Measurements from ENCODE around the gene TTC32.

TTC32 gene

GRCh38 chr2:19878268-19879046 lies 23.3 kb downstream of the TTC32 start:
- no peak for DNase-seq (ENCODE audit: low read depth in 2 of 2)

- DNase-seq (ENCODE audit: low read depth in 2 of 2), result no peak
These were observed 25.0 kb downstream of the TTC32 start for GRCh38 chr2:19876751-19877150.

GRCh38 chr2:19875280-19875679 lies 26.5 kb downstream of the TTC32 start:
- DNase-seq (ENCODE audit: low read depth in 2 of 2), result no peak

DNA sequence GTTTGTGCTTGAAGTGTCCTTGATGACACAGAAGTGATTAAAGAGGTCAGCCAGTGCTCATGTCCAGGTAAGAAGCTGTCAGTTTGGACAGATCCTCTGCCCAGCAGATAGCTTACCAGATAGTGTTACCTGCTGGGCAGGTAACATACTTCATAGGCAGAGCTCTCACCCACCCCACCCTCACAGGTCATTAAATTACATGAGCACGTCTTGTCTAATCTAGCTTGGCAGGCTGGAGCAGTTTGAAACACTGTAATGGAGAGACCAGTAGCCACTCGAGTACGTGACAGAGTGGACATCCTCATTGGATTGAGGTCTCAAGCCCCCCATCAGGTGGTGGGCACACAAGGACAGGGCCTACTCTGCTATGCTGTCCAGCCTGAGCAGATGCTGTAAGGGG lies 27.1 kb downstream of the TTC32 start:
- DNase-seq (ENCODE audit: low read depth in 2 of 2), result no peak

GRCh38 chr2:19873014-19873413 lies 28.8 kb downstream of the TTC32 start:
- DNase-seq (ENCODE audit: low read depth in 2 of 2), result no peak

- no peak for DNase-seq (ENCODE audit: low read depth in 2 of 2)
These were observed 29.5 kb downstream of the TTC32 start for GRCh38 chr2:19872302-19872701.

- DNase-seq (ENCODE audit: low read depth in 2 of 2), result no peak
These were observed 29.9 kb downstream of the TTC32 start for GRCh38 chr2:19871836-19872235.

DNA sequence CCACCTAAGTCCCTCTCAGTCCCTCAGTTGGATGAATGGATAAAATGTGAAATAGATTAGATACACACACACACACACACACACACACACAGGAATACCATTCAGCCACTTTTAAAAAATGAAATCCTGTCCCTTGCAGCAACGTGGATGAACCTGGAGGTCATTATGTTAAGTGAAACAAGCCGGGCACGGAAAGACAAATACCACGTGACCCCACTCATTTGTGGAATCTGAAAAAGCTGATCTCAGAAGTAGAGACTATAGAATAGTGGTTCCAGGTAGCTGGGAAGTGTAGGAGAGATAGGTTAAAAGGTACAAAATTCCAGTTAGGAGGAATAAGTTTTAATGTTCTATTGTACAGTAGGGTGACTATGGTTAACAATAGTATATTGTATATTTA lies 31.0 kb downstream of the TTC32 start:
- DNase-seq (ENCODE audit: low read depth in 2 of 2), result no peak

- DNase-seq (ENCODE audit: low read depth in 2 of 2), result no peak
These were observed 32.8 kb downstream of the TTC32 start for GRCh38 chr2:19868701-19869580.

GRCh38 chr2:19868224-19868623 lies 33.6 kb downstream of the TTC32 start:
- DNase-seq (ENCODE audit: low read depth in 2 of 2), result no peak

DNA sequence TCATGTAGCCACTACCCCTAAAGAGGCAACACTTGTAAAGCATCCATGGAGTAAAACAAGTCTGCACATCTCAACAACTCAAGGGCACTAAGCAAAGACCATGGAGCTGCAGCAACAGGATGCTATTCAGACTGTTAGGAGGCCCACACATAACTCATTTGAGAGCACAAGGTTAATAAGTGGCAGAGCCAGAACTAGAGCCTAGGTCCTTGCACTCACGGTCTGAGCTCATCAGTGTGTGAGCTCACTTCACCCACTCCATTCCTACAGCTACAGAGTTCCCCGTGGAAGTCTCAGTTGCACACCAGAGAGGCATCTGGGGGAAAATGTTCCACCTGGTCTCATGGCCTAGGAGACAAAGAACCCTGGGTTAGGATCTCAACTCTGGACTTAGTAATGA lies 35.0 kb downstream of the TTC32 start:
- DNase-seq (ENCODE audit: low read depth in 2 of 2), result no peak

GRCh38 chr2:19865151-19865550 lies 36.6 kb downstream of the TTC32 start:
- no peak for DNase-seq (ENCODE audit: low read depth in 2 of 2)

DNA sequence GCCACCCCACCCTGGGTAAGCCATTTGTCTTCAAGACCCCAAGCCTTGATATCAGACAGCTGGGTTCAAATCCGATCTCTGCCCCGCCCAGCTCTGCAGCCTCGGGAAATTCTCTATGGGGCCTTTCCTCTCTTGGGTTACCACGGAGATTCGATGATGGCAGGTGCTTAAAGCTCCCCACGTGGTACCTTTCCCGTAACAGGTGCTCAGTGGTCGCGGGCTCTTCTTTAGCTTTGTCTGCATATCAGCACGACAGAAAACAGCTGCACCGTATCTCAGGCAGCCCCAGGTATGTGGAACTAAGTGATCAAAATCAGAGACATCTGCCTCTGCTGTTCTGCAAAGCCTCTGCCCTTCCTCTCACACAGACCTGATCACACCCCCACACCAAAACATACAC lies 37.4 kb downstream of the TTC32 start:
- no peak for DNase-seq (ENCODE audit: low read depth in 2 of 2)

DNA sequence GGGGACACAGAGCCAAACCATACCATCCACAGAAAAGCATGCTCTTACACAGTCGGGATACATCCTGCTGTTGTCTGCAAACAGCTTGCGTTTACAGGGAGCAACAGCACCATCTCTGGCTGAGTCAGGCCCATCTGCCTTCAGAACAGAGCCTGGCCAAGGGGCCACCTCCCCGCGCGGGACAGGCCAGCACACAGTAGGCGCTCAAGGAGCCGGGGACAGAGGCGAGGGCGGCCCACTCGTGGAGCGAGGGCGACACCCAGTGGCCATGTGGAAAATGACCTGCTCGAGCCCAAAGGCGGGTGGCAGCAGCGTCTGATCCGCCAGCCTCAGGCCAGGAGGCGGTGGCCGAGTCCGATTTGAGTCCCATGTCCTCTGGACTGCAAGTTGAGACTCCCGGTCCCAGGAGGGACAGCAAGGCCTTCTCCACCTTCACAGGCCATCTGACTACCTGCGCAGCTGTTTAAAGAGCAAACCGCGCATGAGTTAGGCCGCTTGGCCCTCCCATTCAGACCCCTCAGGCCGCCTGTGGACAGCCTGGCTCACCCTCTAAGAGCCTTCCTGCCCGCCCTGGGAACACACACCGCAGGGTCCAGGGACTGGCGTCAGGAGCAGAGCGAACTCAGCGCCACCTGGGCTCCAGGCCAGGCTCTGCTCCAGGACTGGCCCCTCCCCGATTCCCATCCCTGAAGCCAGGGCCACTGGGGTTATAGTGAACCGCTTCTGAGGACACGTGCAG lies 38.3 kb downstream of the TTC32 start:
- DNase-seq (ENCODE audit: low read depth in 2 of 2), result peak; percentile 12 to 15

DNA sequence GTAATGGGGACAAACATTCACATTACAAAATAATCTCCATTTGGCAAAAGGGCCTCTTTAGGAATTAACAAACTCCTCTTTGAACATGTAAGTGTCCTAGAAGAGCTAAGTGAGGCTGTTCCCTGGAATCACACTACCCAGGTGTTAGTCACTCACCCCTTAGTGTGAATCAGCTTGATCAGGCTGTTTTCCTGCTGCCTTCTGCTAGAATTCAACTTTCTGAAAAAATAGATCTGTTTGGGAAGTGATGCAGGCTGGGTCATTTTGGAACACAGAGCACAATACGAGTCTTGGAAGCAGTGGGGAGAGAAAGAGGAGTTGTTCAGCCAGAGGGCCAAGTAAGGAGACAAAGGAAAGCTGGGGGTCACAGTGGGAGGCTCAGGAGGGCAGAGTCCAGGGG lies 40.0 kb downstream of the TTC32 start:
- DNase-seq (ENCODE audit: low read depth in 2 of 2), result no peak

GRCh38 chr2:19860022-19860421 lies 41.8 kb downstream of the TTC32 start:
- no peak for DNase-seq (ENCODE audit: low read depth in 2 of 2)

DNA sequence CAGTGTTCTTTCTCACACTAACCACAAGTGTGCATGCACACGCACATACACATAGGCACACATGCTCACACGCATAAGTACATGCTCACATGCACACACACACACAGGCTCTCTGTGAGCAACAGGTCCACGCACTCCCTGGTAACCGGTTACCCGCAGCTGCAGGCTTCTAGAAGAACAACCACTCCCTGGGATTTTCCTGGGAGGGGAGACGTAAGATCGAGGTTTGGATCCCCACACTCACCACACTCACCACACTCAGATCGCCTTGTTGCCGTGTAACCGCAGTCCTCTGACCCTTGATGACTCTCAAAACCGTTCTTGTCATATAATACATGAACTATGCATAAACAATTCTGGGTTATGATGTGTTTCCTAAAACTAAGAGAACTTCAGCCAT lies 42.2 kb downstream of the TTC32 start:
- DNase-seq (ENCODE audit: low read depth in 2 of 2), result no peak

DNA sequence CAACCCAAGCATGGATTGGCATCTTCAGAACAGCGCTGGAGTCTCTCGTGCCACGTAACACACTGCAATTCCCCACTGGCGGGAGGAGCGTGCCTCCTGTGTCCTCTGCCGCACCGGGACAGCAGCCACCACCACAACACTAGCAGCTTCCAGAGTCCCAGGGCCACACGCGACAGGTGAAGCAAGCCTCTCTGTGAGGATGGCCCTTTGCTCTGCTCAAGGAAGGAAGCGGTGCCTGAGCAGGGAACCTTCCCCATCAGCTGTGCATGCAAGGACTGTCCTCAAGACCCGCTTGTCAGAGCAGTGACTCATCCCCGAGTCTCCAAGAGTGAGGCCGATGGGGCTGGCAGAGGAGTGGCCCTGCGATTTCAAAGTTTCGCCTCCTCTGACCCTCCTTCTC lies 44.0 kb downstream of the TTC32 start:
- no peak for DNase-seq (ENCODE audit: low read depth in 2 of 2)

- DNase-seq (ENCODE audit: low read depth in 2 of 2), result no peak
These were observed 44.7 kb downstream of the TTC32 start for GRCh38 chr2:19857100-19857499.

GRCh38 chr2:19855542-19856431 lies 46.0 kb downstream of the TTC32 start:
- DNase-seq (ENCODE audit: low read depth in 2 of 2), result no peak

Data from fibroblast of skin of left quadriceps (primary cell).